Measurements from ENCODE around the gene NDUFS2. TPM values are rescaled to one million over a fixed set of nuclear protein-coding genes. Genes with fewer than 3 reads are reported as not detected.
"Not testable (repeated sequence)": the region's sequence is repeated elsewhere in the genome, so short reads cannot be mapped to it uniquely, and the experiment has no call there.

Gene NDUFS2
- total RNA-seq, 2 experiments from 2014 or later, result 87.3 to 88.8 TPM

GRCh38 chr1:161224695-161225087 is 22.5 kb downstream of the NDUFS2 start:
- CTCF ChIA-PET, result interaction anchor here (0.7 to 7.9 kb wide), 9 partner anchors 9 to 158 kb away, joined by 3 to 56 read pairs (median 9); partner anchors contain the start of genes B4GALT3, FCER1G, NDUFS2 and PPOX
- POLR2A ChIA-PET, result not testable (repeated sequence)

GRCh38 chr1:161225178-161225533 is 23.0 kb downstream of the NDUFS2 start:
- POLR2A ChIA-PET, result interaction anchor here (0.7 to 1.5 kb wide), 8 partner anchors 9 to 81 kb away, joined by 3 to 10 read pairs (median 6); partner anchors contain the start of genes NDUFS2 and PPOX
- CTCF ChIA-PET, result interaction anchor here (0.7 to 7.9 kb wide), 26 partner anchors 9 to 486 kb away, joined by 3 to 56 read pairs (median 4); partner anchors contain the start of genes ADAMTS4, B4GALT3, CFAP126 and FCER1G

GRCh38 chr1:161225534-161226319 is 23.6 kb downstream of the NDUFS2 start, which contains the start of gene TOMM40L:
TSS of gene TOMM40L (plus strand) at chr1:161226060. CDS start at chr1:161226490, 430 bp downstream.
- POLR2A ChIA-PET, result interaction anchor here (0.6 to 1.5 kb wide), 11 partner anchors 9 to 99 kb away, joined by 3 to 10 read pairs (median 6); partner anchors contain the start of genes NDUFS2 and PPOX
- CTCF ChIA-PET, result interaction anchor here (0.6 to 7.9 kb wide), 31 partner anchors 10 to 486 kb away, joined by 3 to 56 read pairs (median 4); partner anchors contain the start of genes ADAMTS4, B4GALT3, CFAP126 and FCER1G

- POLR2A ChIA-PET, result interaction anchor here (0.6 to 1.5 kb wide), 8 partner anchors 10 to 99 kb away, joined by 3 to 10 read pairs (median 6); partner anchors contain the start of genes NDUFS2 and PPOX
These were observed 24.1 kb downstream of the NDUFS2 start for GRCh38 chr1:161226320-161226711.

DNA sequence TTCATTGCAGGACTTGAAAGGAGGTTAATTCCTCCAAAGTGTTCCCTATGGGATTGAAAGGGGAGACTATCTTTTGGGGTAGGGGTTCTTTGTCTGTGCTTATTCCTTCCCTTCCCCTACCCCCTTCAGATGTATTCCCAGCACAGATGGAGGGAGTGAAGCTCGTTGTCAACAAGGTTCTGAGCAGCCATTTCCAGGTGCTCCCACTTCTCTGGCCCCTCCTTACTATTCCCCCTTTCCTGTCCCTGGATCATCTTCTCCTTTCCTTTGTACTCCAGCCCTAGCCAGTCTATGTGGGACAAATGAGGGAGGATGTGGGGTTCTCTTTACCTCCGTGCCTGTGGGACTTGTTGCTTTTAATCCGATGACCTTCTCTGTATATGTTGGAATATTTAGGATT is 24.6 kb downstream of the NDUFS2 start:
- CTCF ChIA-PET, result interaction anchor here (0.7 to 7.9 kb wide), 16 partner anchors 10 to 163 kb away, joined by 3 to 56 read pairs (median 8); partner anchors contain the start of genes B4GALT3, FCER1G, NDUFS2 and NR1I3
- POLR2A ChIA-PET, result no interaction called here

More at GRCh38 chr1:161226320-161226711, 24.1 kb downstream of the NDUFS2 start:
- CTCF ChIA-PET, result interaction anchor here (0.7 to 7.9 kb wide), 26 partner anchors 10 to 213 kb away, joined by 3 to 56 read pairs (median 6); partner anchors contain the start of genes ADAMTS4, B4GALT3, CFAP126 and FCER1G

DNA sequence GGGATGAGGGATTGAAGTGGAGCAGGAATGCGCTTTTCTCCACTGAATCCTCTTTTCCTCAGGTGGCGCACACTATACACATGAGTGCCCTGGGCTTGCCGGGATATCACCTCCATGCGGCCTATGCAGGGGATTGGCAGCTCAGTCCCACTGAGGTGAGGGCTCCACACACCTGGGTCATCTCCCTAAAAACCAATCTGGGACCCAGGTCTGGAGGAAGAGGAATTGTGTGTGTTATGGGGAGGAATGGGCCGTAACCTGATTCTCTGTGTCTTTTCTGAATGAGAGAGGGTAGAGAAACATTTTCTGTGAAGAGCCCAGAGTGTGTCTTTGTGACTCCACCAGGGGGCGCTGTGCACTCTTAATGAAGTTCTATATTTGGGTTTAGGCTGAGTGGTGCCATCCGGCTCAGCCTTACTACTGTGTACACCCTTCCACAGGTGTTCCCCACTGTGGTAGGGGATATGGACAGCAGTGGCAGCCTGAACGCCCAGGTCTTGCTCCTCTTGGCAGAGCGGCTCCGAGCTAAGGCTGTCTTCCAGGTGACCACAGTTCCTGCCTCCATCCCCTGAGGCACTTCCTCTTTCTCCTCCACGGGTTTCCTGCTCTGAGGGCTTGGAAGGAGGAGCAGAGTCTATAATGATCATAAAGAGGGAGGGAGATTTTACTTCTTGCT is 25.2 kb downstream of the NDUFS2 start:
- CTCF ChIA-PET, result interaction anchor here (0.6 to 7.9 kb wide), 18 partner anchors 8 to 162 kb away, joined by 3 to 56 read pairs (median 6); partner anchors contain the start of genes B4GALT3, CFAP126, FCER1G and NDUFS2
- POLR2A ChIA-PET, result no interaction called here

GRCh38 chr1:161228032-161228431 is 25.9 kb downstream of the NDUFS2 start:
- CTCF ChIA-PET, result interaction anchor here (0.6 to 7.9 kb wide), 15 partner anchors 9 to 155 kb away, joined by 3 to 56 read pairs (median 5); partner anchors contain the start of genes CFAP126, FCER1G, NDUFS2 and NR1I3
- POLR2A ChIA-PET, result interaction anchor here (0.6 kb wide), 1 partner anchor 12 kb away, joined by 4 read pairs; no protein-coding TSS in a partner anchor

- POLR2A ChIA-PET, result interaction anchor here (0.6 kb wide), 1 partner anchor 69 kb away, joined by 7 read pairs; no protein-coding TSS in a partner anchor
- CTCF ChIA-PET, result interaction anchor here (0.7 to 7.9 kb wide), 7 partner anchors 12 to 153 kb away, joined by 3 to 39 read pairs (median 3); no protein-coding TSS in a partner anchor
These were observed 27.7 kb downstream of the NDUFS2 start for GRCh38 chr1:161229896-161230295.

DNA sequence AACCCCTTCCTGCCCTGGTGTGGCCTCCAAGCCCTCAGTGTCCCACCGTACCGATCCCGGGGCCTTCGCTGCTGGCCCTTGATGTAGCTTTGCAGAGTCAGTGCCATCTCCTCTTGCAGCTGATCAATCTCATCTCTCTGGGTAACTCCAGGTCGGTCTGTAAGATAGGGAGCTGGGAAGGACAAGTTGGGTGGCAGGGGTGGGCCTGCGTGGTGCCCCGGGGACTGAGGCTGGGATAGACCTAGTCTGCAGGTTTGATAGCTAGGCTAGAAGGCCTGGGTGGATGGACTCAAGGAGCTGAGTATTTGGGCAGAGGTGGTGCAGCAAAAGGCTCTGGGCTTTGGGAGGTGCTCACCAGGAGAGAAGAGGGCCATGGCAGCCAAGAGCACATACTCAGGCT is 28.6 kb downstream of the NDUFS2 start:
- ChIA-PET POLR2A (interaction anchor here (0.9 kb wide), 1 partner anchor 76 kb away, joined by 3 read pairs; no protein-coding TSS in a partner anchor), CTCF (interaction anchor here (0.7 to 7.9 kb wide), 5 partner anchors 10 to 152 kb away, joined by 3 to 39 read pairs (median 3); no protein-coding TSS in a partner anchor)

DNA sequence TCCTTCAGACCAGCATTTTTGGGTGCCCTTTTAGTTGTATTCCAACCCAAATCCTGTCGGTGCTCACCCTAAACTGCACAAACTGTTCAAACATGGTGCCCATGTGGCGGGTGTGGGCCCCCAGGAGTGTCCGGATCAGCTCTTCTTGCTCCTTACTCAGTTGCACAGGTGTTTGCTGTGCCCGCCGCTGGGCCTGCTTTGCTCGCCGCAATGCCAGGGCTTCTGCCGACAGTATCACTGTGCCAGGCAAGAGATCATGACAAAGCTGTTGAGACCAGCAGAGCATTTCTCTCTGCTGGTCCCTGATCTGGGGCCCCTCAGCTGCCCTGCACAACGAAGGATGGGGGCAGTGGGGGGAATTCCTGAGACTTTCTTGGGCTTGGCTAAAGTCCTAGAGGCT is 30.9 kb downstream of the NDUFS2 start:
- POLR2A ChIA-PET, result no interaction called here
- CTCF ChIA-PET, result interaction anchor here (1.0 kb wide), 1 partner anchor 39 kb away, joined by 5 read pairs; no protein-coding TSS in a partner anchor

- ChIA-PET CTCF (interaction anchor here (1.0 to 2.0 kb wide), 3 partner anchors 9 to 146 kb away, joined by 3 to 7 read pairs (median 6); partner anchors contain the start of gene TOMM40L), POLR2A (no interaction called here)
These were observed 34.0 kb downstream of the NDUFS2 start for GRCh38 chr1:161235957-161236775.

DNA sequence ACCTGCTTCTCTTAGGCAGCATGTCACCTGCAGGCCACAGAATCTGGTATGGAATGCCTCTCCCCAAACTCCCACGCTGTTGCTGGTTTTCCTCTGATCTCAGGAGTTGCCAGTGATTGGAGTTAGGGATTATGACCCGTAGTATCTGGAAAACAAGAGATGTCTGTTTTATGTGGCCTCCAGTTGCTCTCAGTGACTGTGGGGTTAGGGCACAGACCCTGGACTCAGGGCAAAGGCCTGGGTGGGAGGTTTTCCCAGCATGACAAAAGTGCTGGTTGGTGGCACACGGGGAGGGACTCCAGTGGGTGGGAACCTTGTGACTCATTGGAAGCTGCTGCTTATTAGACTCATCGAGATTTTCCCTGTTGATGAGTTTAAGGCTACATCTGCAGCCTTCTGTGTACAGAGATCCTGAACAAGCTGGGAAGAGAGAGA is 35.9 kb downstream of the NDUFS2 start, which contains the start of gene NR1I3:
Gene NR1I3, minus strand, starts transcription at position 165 of the 435 bp plus-strand sequence. CDS start 1,638 bp downstream, outside the sequence.
- ChIA-PET POLR2A (no interaction called here), CTCF (interaction anchor here (1.0 to 2.7 kb wide), 3 partner anchors 10 to 11 kb away, joined by 4 to 11 read pairs (median 6); partner anchors contain the start of gene TOMM40L)

GRCh38 chr1:161241682-161242081 is 39.5 kb downstream of the NDUFS2 start:
- POLR2A ChIA-PET, result no interaction called here
- CTCF ChIA-PET, result interaction anchor here (0.9 kb wide), 1 partner anchor 12 kb away, joined by 3 read pairs; no protein-coding TSS in a partner anchor

DNA sequence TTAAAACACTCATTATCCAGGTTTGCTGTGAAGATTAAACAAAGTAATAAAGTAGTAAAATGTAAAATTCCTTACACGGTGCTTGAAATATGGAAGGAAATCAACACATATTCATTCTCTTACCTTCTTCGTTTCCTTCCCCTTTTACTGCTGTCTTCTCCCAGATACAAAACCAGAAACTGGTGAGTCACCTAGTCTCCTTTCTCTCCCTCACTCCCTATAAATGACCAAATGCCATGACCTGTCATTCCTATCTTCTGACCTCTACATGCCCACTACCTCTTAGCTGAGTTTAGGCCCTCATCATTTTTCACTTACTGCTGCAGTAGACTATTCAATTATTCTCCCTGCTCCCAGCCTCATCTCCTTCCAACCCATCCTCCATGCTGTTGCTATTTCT is 40.1 kb downstream of the NDUFS2 start:
- ChIA-PET POLR2A (no interaction called here), CTCF (interaction anchor here (0.9 kb wide), 1 partner anchor 12 kb away, joined by 3 read pairs; no protein-coding TSS in a partner anchor)

DNA sequence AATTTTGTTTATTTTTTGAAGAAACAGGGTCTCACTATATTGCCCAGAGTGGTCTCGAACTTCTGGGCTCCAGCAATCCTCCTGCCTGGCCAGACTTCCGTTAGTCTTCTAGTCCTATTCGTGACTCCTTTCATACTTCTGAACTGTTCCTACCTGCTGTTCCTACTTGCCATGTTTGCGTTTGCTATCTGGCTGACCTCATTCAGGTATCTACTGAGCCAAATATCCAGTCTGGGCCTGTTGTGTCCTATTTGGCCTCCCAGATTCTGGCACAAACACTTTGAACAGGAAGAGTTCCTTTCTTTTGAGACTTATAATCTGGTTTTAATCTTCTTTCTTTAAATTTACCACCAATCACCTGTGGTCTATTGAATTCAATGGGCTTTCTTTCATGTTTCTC is 42.7 kb downstream of the NDUFS2 start:
- POLR2A ChIA-PET, result no interaction called here
- CTCF ChIA-PET, result no interaction called here

DNA sequence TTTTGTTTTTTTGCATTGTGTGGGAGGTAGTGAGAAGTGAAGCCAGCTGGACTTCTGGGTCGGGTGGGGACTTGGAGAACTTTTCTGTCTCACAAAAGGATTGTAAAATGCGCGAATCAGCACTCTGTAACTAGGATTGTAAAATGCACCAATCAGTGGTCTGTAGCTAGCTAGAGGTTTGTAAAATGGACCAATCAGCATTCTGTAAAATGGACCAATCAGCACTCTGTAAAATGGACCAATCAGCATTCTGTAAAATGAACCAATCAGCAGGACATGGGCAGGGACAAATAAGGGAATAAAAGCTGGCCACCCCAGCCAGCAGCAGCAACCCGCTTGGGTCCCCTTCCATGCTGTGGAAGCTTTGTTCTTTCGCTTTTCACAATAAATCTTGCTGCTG is 47.9 kb downstream of the NDUFS2 start:
- POLR2A ChIA-PET, result not testable (repeated sequence)
- CTCF ChIA-PET, result interaction anchor here (0.7 to 1.7 kb wide), 3 partner anchors 9 to 42 kb away, joined by 3 to 4 read pairs (median 4); no protein-coding TSS in a partner anchor

GRCh38 chr1:161250829-161251228 is 48.7 kb downstream of the NDUFS2 start:
- CTCF ChIA-PET, result interaction anchor here (0.5 kb wide), 1 partner anchor 184 kb away, joined by 4 read pairs; no protein-coding TSS in a partner anchor
- POLR2A ChIA-PET, result no interaction called here

DNA sequence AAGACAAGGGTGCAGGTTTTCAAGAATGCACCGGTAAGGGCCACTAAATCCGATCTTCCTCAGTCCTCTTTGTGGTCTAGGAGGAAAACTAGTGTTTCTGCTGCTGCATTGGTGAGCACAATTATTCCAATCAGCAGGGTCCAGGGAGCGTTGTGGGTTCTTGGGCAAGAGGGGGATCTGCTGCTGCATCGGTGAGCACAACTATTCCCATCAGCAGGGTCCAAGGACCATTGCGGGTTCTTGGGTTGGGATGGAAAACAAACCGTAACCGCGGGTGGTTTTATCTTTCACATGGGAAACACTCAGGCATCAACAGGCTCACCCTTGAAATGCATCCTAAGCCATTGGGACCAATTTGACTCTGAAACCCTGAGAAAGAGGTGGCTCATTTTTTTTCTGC is 49.4 kb downstream of the NDUFS2 start:
- POLR2A ChIA-PET, result no interaction called here
- CTCF ChIA-PET, result no interaction called here

Data from activated CD8-positive, alpha-beta memory T cell treated with anti-CD3 and anti-CD28 coated beads for 36 hours (primary cell).